PC-9 (cell line): Measurements from ENCODE around the gene ZMAT1.

Experiments used
- CTCF ChIP-seq: fragments of 200-600 bp; sonication (generic); conservative IDR thresholded peaks from 2 replicates; pipeline ENCODE4 v1.6.1; 2017; ENCODE audit warnings: mixed run types, antibody characterized with exemption, mild to moderate bottlenecking, moderate library complexity
- EZH2 ChIP-seq: fragments of 200-600 bp; sonication (generic); IDR thresholded peaks from 2 replicates; pipeline ENCODE4 v1.8.0; 2017; ENCODE audit warnings: antibody characterized with exemption, low read depth

- no peak for TF ChIP-seq CTCF
- TF ChIP-seq EZH2 = no peak
These were observed 26.3 kb upstream of the ZMAT1 start for GRCh38 chrX:101958139-101958538.
